ENCODE results near the gene RSU1. TPM values are rescaled to one million over a fixed set of nuclear protein-coding genes. Genes with fewer than 3 reads are reported as not detected.

RSU1 gene
- polyA plus RNA-seq, 1 donor (not counting 4 experiments of a cell fraction or from before 2014, with no cell fraction given), result 125 TPM

- H3K9me1 ChIP-seq (ENCODE audit: control insufficient read depth, extremely low read depth, insufficient read depth, low read length), result no peaks in the 10 kb centered on the region
- H3K79me2 ChIP-seq (ENCODE audit: control insufficient read depth, insufficient read depth, low read length), result no peaks in the 10 kb centered on the region
- no peak overlapping the region for H3K4me2 ChIP-seq (ENCODE audit: control insufficient read depth, extremely low read depth, insufficient read depth, low read depth, low read length)
- DNase-seq (ENCODE audit: low read depth, low spot score) (no peak), FAIRE-seq (no peak)
- H3K27me3 ChIP-seq (ENCODE audit: control insufficient read depth, extremely low read depth, insufficient read depth, low read length), result no peaks in the 10 kb centered on the region
- no peaks in the 10 kb centered on the region for H3K36me3 ChIP-seq (ENCODE audit: control insufficient read depth in 2 of 2, extremely low read depth in 1 of 2, insufficient read depth in 2 of 2, low read length in 2 of 2)
- no peak overlapping the region for H3K9ac ChIP-seq (ENCODE audit: control insufficient read depth, extremely low read depth, insufficient read depth, low read length)
- H4K20me1 ChIP-seq (ENCODE audit: control insufficient read depth, extremely low read depth, insufficient read depth, low read length), result no peaks in the 10 kb centered on the region
- dilution Hi-C loops (cut with MboI; ENCODE audit: extremely low pct_ligation_motif_present, low sequenced_read_pairs), result no loop called here
- no peak overlapping the region for H2AFZ ChIP-seq (ENCODE audit: control insufficient read depth, low read length)
- H3K4me3 ChIP-seq (ENCODE audit: control insufficient read depth in 2 of 3, extremely low read depth in 1 of 3, insufficient read depth in 2 of 3, low read depth in 1 of 3, low read length in 3 of 3), result no peak overlapping the region
- H3K4me1 ChIP-seq (ENCODE audit: control insufficient read depth, extremely low read depth, insufficient read depth, low read length), result no peaks in the 10 kb centered on the region
- no peak overlapping the region for H3K27ac ChIP-seq (ENCODE audit: control insufficient read depth, insufficient read depth, low read length)
- TF ChIP-seq CTCF (optimal IDR thresholded peaks at IDR 0.05 in 1 of 3, IDR thresholded peaks at IDR 0.05 in 1 of 3, conservative IDR thresholded peaks at IDR 0.05 in 1 of 3; ENCODE audit: extremely low read depth in 1 of 3, insufficient read depth in 2 of 3, low read length in 3 of 3), result no peak
- no peak for TF ChIP-seq EZH2 (IDR thresholded peaks at IDR 0.05; ENCODE audit: low read length)
- no peaks in the 10 kb centered on the region for H3K9me3 ChIP-seq (ENCODE audit: control insufficient read depth, low read depth, low read length)
Measured at GRCh38 chr10:16686054-16686902, 130.9 kb downstream of the RSU1 start.

GRCh38 chr10:16685551-16685950, 131.7 kb downstream of the RSU1 start:
- no peaks in the 10 kb centered on the region for H4K20me1 ChIP-seq (ENCODE audit: control insufficient read depth, extremely low read depth, insufficient read depth, low read length)
- no peaks in the 10 kb centered on the region for H3K9me1 ChIP-seq (ENCODE audit: control insufficient read depth, extremely low read depth, insufficient read depth, low read length)
- H3K9me3 ChIP-seq (ENCODE audit: control insufficient read depth, low read depth, low read length), result no peaks in the 10 kb centered on the region
- no peaks in the 10 kb centered on the region for H3K4me1 ChIP-seq (ENCODE audit: control insufficient read depth, extremely low read depth, insufficient read depth, low read length)
- FAIRE-seq, result no peak
- no peak for TF ChIP-seq EZH2 (IDR thresholded peaks at IDR 0.05; ENCODE audit: low read length)
- TF ChIP-seq CTCF (optimal IDR thresholded peaks at IDR 0.05 in 1 of 3, IDR thresholded peaks at IDR 0.05 in 1 of 3, conservative IDR thresholded peaks at IDR 0.05 in 1 of 3; ENCODE audit: extremely low read depth in 1 of 3, insufficient read depth in 2 of 3, low read length in 3 of 3), result no peak
- no peak overlapping the region for H3K4me2 ChIP-seq (ENCODE audit: control insufficient read depth, extremely low read depth, insufficient read depth, low read depth, low read length)
- H3K27me3 ChIP-seq (ENCODE audit: control insufficient read depth, extremely low read depth, insufficient read depth, low read length), result no peaks in the 10 kb centered on the region
- H3K36me3 ChIP-seq (ENCODE audit: control insufficient read depth in 2 of 2, extremely low read depth in 1 of 2, insufficient read depth in 2 of 2, low read length in 2 of 2), result no peaks in the 10 kb centered on the region
- no peak overlapping the region for H3K4me3 ChIP-seq (ENCODE audit: control insufficient read depth in 2 of 3, extremely low read depth in 1 of 3, insufficient read depth in 2 of 3, low read depth in 1 of 3, low read length in 3 of 3)
- H2AFZ ChIP-seq (ENCODE audit: control insufficient read depth, low read length), result no peak overlapping the region
- no peak for DNase-seq (ENCODE audit: low read depth, low spot score)
- no peaks in the 10 kb centered on the region for H3K79me2 ChIP-seq (ENCODE audit: control insufficient read depth, insufficient read depth, low read length)
- dilution Hi-C loops (cut with MboI; ENCODE audit: extremely low pct_ligation_motif_present, low sequenced_read_pairs), result no loop called here
- no peak overlapping the region for H3K27ac ChIP-seq (ENCODE audit: control insufficient read depth, insufficient read depth, low read length)
- H3K9ac ChIP-seq (ENCODE audit: control insufficient read depth, extremely low read depth, insufficient read depth, low read length), result no peak overlapping the region
